Epithelial cell of prostate (primary cell): ENCODE measurements around the gene CDYL.
A peak's percentile ranks its signal among the peaks of the same experiment; 100 is the strongest.

Source experiments
- DNase-seq: peaks from one replicate; pipeline ENCODE4 v3.0.0-alpha.2; 2011; ENCODE audit warnings: low read depth, low spot score
- H3K27ac ChIP-seq: fragments of 450-650 bp; 2 replicates; pipeline ENCODE4 v1.5.1; 2017; ENCODE audit warnings: mild to moderate bottlenecking

The CDYL gene

DNA sequence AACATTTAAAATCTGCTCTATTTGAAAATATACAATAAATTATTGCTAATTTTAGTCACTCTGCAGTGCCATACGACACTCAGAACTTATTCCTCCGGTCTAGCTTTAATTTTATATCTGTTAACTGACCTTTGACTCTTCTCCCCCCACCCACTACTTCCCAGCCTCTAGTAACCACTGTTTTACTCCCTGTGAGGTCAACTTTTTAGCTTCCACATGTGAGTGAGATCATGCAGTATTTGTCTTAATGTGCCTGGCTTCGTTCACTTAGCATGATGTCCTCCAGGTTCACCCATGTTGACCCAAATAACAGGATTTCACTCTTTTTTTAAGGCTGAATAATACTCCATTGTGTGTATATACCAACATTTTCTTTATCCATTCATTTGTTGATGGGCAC, 146.9 kb downstream of the CDYL start:
- no peak overlapping the region for H3K27ac ChIP-seq
- DNase-seq, result no peak

DNA sequence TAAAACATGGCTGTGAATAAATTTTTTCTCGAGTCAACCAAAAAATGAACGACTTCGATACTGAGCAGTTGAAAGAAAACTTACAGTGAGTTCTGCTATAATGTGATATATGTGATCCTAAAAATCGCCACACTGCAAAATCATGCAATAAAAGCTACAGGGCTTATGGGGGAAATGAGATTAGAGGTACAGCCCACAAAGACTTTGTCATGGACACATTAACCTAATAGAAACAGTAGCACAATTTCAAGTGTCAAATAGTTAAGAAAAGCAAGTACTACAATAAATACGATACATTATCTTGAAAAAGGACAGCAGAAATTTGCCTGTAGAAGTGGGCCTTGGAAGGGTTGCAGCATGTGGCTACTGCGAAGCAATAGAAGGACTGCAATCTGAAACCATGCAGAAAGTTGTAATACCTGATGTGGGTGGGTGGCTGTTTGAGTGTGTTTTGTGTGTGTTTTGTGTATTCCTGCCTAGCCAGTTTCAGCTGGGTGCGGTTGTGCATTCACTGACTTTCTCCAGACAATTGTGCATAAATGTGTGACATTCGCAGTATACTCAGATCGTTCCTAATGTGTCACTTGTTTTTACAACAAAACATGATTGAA, 148.6 kb downstream of the CDYL start:
- no peak overlapping the region for H3K27ac ChIP-seq
- no peak for DNase-seq

DNA sequence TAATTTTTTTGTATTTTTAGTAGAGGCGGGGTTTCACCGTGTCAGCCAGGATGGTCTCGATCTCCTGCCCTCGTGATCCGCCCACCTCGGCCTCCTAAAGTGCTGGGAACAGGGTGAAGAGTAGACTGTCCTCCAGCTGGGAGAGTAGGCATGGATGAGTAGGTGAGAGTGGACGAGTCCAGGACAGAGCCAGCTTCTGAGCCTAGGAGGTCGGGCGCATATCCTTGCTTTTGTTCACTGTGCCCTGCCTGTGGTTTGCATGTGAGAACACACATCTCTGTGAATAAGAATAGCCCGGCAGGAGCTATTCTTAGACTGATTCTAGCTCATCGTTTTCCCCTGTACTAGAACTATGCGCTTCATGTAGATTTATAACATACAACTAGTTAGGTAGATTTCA, 149.4 kb downstream of the CDYL start:
- no peak overlapping the region for H3K27ac ChIP-seq
- DNase-seq, result no peak

DNA sequence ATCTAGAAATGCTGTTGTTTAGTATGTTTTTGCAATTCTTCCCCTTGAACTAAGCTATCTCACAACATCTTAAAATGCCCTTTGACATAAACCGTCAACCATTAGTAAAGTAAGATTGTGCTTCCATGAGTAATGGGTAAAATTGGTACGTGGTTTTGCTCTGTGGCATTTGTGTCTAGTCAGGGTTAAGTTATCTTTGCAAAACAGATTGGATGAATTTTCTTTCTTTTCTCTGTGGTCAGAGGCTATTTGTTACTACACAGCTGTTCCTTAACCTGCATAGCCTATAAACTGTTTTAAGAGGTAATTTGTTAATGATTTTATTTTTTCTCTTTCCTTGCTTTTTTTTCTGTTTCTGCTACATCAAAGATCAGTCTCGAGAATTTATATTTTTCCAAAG, 152.2 kb downstream of the CDYL start:
- no peak overlapping the region for H3K27ac ChIP-seq
- DNase-seq, result no peak

DNA sequence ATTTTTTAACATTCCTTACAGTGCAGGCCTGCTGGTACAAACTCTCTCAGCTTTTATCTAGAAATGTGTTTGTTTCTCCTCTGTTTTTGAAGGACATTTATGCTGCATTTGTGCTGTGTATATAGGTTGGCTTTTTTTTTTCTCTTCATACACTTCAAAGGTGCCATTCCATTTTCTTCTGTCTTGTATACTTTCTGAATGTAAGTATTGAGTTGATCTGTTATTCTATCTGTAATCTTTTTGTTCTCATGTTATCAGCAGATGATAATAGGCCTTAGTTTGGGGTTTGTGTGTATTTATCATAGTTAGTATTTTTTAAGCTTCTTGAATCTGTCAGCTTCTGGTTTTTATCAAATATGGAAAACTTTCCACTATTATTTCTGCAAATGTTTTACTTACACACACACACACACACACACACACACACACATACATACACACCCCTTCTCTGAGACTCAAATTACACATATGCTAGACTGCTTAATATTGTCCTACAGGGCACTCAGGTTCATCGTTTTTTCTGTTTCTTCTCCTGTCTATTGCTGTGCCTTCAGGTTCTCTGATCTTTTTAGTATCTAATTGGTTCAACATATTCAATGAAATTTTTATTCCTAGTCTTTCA, 153.0 kb downstream of the CDYL start:
- H3K27ac ChIP-seq, result no peak overlapping the region

DNA sequence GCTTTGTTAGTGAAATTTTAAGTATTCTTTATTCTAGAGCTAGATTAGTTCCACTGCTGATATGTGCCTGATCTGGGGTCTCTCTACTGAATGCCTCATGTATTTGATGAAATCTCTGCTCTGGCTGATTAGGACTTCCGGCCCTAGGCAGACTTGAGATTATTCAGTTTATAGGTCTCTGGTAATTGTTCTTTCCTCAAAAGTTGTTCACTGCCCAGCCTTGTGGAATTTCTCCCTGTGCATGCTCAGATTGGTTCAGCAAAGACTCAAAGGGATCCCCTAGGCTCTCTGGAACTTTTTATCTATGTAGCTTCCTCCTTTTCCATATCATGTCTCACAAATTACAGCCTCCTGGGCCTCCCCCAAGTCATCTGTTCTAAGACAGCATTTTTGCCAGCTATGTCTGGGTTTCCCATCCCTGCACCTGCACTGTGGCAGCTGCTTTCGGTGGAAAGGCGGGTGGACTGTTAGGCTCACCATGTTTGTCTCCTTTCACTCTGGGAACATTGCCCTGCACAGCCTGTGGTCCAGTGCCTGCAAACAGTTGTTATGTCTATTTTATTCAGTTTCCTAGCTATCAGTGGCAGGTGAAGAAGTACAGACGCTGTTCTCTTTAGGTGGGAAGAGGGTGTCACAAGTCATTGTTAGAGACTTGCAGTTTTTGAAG, 154.0 kb downstream of the CDYL start:
- no peak overlapping the region for H3K27ac ChIP-seq
- DNase-seq, result no peak

More for the DNA sequence above, 153.0 kb downstream of the CDYL start:
- no peak for DNase-seq

DNA sequence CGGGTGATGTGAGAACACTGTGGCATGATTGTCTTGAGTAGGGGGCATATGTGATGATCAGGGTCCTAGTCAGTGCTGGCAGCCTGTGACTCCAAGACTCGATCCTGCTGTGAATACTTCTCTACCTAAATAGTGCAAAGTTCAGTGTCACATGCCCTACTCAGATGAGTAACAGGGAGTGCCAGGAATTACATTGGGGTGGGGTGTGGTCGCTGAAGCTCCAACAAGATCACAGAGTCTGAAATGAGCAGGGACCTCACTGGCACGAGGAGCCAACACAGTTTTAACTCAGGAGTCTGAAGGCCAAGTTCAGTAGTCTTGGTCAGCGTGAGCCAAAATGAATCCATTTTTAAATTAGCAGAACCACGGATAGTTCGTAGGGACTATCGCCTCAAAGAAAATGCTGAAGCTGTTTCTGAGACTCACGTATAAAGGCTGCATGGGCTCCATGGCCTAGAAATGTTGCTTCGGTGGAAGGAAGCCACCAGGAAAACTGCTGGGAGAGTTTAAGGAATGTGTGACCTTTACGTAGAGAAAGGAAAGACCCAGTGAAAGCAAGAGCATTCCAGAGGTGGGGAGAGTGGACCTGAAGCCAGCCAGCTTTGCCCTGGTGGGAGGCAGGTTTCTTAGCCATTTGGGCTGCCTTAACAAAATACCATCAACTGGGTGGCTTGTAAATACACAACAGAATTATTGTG, 155.5 kb downstream of the CDYL start:
- DNase-seq, result no peak
- H3K27ac ChIP-seq, result peak overlapping the region; percentile 48

DNA sequence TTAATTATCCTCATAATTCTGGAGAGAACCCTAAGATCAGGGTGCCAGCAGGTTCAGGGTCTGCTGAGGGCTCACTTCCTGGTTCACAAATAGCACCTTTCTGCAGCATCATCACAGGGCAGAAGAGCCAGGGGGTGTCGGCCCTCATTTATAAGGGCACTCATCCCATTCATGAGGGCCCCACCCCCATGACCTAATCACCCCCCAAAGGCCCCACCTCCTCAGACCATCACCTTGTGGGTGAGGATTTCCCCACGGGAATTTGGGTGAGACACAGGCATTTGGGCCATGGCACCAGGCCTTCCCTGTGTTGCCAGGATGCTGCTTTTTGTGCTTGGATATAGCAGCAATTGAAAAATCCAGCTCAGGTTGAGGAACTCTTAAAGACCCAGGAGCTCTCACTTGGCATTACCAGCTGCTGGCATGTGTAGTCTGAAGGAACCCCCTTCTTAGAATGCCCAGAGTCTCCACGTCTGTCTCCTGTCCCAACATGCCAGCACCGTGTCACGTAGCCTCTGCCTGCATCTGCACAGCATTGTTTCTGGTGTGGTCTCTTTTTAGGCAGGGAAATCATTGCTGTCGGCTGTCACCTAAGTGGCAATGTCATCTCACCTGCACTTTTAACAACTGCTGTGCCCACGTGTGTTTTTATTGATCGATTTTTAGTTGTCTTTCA, 156.2 kb downstream of the CDYL start:
- H3K27ac ChIP-seq, result peak overlapping the region; percentile 48
- DNase-seq, result no peak

DNA sequence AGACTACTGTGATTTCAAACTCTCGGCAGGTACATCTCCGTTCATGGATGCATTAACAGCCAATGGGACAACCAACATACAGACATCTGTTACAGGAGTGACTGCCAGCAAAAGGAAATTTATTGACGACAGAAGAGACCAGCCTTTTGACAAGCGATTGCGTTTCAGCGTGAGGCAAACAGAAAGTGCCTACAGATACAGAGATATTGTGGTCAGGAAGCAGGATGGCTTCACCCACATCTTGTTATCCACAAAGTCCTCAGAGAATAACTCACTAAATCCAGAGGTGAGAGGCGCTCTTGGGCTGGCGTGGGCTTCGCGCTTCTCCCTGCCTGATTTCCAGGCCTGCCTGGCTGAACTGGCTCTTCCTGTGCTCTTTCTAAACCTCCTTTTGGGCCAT, 159.3 kb downstream of the CDYL start:
- no peak for DNase-seq
- no peak overlapping the region for H3K27ac ChIP-seq

DNA sequence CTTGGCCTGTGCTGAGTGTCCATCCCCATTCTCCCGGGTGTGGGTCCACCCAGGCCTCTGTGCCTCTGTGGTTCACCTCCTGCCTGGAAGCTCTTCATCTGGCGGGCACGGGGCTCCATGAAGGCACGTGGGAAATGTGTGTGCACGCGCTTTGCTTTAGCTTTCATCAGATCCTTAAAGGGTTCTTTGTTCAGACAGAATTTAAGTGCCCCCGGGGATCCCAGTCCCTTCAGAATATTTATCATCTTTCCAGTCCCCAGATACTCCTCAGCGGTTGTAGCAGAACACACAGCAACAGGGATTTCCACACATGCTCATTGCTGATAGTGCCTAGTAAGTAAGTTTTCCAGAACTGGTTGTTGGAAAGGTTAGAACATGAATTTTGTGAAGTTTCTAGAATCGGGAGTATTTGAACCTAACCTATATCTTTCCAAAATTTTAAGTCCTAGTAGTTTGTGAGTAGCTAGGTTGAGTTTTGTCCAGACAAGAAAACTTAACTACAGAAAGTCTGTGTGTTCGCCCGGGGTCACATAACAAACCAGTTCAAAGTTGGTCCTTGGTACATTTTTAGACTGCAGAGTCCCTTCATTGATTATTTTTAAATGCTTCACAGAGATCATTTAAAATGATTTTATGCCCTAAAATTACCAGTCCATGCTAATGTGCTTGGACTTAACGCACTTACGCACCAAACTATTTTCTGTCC, 159.9 kb downstream of the CDYL start:
- H3K27ac ChIP-seq, result no peak overlapping the region
- no peak for DNase-seq

DNA sequence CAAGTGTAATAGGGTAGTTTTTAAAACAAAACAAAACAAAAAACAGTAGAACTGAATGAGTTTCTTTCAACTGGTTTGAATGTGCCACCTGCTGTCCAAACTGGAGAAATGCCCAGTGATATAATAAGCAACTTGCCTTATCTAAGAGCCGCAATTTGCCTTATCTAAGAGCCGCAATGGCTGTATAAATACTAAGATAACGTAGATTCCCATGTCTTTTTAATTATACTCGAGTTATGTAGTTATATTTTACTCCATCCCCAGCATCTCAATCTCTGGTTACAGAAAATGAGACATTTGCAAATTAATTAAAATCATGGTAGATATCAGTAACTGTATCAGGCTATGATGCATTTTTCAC, 160.5 kb downstream of the CDYL start:
- H3K27ac ChIP-seq, result no peak overlapping the region
- no peak for DNase-seq

DNA sequence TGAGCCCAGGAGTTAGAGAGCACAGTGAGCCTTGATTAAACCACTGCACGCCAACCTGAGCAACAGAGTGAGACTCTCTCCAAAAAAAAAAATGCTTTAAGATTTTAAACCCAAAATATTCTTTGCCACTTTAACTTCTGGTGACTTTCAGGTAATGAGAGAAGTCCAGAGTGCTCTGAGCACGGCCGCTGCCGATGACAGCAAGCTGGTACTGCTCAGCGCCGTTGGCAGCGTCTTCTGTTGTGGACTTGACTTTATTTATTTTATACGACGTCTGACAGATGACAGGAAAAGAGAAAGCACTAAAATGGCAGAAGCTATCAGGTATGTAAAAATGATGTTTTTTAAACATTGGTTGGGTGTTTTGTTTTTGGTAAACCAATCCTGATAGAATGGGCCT, 161.2 kb downstream of the CDYL start:
- no peak for DNase-seq
- H3K27ac ChIP-seq, result no peak overlapping the region

DNA sequence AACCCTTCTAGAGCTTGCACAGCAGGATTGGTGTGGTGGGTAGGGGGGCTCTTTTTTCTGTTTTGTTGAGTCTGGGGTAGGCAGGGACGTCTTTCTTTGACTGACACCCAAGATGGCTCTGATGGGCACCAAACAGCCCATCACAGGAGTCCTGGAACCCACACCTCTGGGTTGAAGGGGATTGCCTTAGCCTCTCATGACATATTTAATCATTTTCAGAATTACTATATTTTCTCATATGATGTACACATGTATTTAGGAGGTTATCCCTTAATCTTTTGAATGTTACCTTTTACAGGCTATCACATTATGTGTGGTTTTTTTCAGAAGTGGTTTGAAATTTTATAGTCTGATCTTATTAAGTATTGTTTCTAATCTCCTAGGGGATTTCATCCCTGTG, 163.0 kb downstream of the CDYL start:
- DNase-seq, result no peak

DNA sequence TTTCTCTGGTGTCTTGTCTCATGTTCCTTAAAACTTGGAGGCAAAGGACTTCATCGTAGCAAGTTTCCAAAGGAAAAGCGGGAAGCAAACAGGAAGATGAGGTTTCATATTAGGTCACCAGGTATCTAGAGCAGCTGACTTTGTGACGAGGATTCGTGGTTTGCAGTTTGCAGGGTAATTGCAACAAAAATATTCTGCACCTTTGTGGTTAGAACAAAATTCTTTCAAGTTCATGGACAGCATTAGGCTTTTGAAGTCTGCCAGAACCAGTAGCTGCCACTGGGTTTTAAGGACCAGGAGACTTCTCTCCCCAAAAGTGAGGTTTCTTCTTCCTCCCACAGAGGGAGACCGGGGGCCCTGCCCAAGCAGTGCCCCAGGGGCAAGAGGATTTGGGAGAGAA, 164.2 kb downstream of the CDYL start:
- no peak overlapping the region for H3K27ac ChIP-seq
- DNase-seq, result no peak

More for the DNA sequence above, 163.0 kb downstream of the CDYL start:
- H3K27ac ChIP-seq, result no peak overlapping the region

DNA sequence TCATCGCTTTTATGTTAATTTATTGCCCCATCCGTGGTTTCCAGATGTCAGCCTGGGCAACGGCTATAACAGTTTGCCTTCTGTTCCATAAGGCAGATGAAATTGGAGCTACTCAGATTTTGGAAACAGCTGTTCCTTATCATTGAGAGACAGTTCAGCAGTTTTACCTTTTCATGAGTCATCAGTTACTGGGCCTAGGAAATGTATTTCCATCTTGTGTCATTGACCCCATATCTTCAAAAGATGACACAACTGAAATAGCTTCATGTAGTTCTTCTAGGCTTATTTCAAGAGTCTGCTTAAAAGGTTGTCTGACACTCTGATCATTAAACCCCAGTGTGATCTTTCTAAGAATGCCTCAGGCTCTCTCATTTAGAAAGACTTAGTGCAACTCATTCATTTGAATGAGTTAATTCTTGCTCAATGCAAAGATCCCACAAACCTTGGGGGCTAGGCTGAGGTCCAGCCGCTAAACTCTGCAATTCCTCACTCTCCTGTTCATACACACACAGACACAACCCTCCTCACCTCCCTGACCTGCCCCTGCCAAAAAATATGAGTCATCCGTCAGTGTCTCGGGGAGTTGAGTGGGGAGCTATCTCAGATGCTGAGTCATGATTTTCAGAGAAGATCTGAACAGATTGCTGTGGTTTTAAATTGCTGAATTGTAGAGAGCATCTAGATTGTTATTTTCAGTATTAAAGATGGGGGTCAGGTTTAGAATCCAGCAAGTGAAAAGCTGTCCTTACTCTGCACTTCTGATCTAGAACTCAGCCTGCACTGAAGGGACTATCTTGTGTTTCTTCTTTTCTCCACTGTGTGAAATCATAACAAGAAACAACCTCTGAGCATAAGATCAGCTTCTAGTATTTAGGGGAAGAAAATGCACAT, 165.8 kb downstream of the CDYL start:
- H3K27ac ChIP-seq, result peak overlapping the region; percentile 50
- peak; percentile 77 for DNase-seq

DNA sequence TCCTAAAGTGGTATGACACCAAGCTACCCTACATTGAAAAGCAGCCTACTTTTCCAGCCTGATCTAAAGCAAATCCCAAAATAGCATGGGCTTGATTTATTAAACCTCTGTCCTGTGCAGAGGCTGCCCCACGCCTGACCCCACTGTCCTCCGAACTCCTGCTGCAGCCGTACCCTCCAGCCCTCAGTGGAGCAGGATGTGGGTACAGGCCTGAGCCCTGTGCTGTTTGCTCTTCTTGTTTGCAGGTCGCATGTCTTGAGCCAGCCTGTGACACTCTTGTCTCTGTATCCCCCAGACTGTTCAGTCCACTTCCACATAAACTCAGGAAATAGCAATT, 166.4 kb downstream of the CDYL start:
- peak overlapping the region; percentile 50 for H3K27ac ChIP-seq
- no peak for DNase-seq

DNA sequence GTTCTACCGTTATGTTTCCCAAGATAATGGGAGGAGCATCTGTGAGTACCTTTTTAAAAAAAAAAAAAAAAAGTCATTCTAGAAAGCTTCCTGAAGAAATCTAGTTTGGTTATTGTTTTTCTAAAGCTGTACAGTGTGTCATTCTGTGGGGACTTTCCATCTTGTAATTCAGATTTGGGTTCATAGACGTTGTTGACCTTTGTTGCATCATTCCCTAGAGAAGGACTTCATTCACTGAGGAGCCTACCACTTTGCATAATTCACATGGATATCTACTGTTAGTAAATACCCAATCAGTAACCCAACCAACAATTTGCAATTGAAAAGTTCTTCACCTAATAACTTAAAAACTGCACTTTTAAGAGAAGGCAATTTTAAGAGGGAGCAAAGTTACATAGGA, 167.5 kb downstream of the CDYL start:
- no peak overlapping the region for H3K27ac ChIP-seq
- no peak for DNase-seq

DNA sequence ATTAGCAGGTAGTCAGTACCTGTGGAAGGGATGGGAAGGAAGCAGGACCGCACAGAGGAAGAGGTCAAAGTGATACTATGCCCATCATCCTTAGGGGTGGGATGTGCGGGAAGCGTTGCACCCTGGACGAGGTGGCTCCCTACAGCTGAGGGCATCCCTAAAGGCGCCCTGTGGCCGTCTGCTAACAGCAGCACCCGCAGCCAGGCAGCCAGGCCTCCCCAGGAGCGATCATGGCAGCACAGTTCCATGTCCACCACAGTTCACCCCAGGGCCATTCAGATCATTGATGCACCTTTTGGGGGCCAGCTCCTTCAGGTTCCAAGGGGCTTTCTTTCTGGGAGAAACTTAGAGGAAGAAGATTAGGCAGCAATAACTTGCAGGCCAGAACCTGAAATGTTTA, 168.1 kb downstream of the CDYL start:
- no peak overlapping the region for H3K27ac ChIP-seq
- DNase-seq, result no peak

DNA sequence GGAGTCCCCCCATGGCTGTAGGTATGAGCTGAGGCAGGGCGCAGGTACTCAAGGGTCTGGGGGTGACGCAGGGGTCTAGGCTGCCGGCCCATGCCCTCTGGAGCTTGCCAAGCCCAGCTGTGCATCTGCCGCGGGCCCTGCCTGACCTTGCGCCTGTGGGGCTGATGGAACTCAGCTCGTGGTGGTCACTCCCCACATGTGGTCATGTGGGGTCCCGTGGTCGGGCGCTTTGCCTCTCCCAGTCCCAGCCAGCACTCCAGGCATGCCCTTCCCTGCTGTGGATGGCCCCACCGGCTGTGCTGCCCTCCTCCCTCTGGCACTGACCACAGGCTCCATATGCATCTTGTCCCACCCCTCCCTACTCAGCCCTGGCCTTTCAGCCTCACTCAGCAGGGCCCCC, 170.3 kb downstream of the CDYL start:
- no peak for DNase-seq
- no peak overlapping the region for H3K27ac ChIP-seq
